NCI-H748 (cell line): ENCODE results near the gene HOXA4.

Source experiments
- DNase-seq: peaks from one replicate; lab custom pipeline; 2025; ENCODE audit not compliant: unreplicated experiment; lab: John Stamatoyannopoulos, UW

HOXA4 gene

DNA sequence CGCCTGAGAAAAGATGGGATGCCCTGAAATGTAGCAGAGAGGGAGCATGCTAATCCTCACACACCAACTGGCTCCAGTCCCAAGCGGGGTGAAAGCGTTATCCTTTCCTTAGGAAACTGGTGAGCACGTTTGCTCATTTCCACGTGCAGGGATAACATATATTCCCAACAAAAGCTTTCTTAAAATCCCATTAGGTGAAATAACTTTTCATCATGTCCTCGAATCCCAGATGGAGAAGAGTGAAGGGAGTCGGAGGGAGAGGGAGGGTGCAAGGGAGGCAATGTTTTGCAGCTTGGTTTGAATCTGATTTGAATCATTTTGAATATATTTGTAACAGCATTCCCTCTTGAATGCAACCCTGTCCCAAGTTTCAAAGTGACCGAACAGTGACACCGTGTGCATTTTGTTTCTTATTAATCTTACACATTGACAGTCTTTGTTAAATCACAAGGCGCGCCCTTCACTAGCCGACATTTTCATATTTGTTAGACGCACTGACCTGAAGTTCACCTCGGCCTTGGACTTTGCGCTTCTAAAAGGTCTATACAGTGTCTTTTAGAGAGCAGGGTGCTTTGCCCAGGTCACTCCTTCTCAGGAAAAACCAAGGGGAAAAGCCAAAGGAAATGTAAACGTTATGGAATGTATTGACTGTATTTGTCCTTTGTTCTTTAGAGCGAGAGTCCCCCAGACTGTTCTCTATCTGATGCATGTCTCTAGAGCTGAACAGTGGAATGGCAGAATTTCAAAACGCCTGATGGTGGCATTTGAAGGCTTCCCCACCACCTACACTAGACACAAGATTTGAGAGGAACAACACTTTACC is 3.1 kb upstream of the HOXA4 start:
- no peak for DNase-seq

- DNase-seq = no peak
Observed at GRCh38 chr7:27132978-27133377, 2.4 kb upstream of the HOXA4 start.

DNA sequence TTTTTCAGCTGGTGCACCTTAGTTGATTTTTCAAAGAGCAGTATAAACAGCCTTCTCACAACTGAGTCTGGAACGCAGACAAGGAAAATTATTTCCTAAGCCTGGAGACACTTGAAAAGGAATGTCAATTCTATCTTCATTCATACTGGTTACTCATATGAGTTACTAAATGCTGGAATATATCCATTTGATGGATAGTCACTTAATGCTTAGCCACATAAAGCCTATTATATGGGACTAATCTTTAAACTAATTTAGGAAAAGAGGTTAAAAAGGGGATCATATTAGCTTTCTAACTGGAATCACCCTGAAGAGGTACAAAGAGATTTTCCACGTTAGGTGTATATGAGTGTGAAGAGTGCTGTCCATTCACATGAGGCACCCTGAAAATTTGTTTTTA is 1.7 kb upstream of the HOXA4 start:
- no peak for DNase-seq

DNA sequence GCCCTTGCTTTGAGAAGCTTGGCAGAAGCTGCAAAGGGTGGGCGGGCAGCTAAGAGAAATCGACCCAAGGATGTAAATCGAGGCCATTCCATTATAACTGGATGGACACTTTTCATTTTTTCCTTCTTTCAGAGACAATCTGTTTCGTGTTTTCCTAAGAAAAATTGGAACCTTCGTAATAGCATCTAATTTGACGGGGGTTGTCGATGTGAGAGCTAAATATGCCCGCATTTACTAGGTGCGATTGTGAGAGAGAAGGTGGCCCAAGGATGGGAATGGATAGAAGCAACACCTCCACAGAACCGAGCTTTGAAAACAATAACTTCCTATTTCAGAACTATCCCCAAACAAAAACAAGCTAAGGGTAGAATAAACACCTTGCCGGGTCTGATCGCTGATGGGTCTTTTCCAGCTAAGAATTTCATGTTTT is 848 bp upstream of the HOXA4 start:
- DNase-seq = no peak

DNA sequence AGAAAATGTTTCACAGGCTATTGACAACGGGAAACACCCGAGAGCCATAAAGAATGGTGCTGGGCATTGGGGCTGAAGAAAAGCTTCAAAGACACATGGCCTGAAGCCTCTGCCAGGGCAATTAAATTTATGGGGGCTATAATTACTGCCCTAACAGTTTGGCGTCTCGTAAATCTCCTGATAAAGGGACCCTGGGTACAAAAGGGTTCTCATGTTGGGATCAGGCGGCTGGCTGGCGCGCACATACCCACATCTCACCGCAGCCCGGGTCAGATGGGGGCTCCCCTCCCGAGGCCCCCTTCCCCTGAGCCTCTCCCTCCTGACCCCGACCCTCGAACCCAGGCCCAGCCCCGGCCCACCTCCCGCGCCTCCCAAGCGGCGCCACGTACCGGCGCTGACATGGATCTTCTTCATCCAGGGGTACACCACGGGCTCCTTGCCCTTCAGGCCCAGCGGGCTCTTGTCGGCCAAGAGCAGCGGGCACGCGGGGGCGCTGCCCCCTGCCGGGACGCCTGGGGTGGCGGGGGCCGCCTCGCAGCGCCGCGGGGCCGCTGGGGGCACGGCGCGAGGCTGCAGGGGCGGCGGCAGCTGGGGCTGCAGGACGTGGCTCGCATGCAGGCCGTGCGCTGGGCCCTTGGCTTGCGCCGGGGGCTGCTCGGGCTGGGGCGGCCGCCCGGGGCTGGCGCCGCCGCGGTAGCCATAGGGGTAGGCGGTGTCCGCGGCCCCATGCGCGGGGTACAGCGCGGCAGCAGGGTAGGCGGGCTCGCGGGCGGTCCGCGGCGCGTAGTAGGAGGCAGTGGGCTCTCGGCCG is 623 bp downstream of the HOXA4 start:
- peak; percentile 82 for DNase-seq

DNA sequence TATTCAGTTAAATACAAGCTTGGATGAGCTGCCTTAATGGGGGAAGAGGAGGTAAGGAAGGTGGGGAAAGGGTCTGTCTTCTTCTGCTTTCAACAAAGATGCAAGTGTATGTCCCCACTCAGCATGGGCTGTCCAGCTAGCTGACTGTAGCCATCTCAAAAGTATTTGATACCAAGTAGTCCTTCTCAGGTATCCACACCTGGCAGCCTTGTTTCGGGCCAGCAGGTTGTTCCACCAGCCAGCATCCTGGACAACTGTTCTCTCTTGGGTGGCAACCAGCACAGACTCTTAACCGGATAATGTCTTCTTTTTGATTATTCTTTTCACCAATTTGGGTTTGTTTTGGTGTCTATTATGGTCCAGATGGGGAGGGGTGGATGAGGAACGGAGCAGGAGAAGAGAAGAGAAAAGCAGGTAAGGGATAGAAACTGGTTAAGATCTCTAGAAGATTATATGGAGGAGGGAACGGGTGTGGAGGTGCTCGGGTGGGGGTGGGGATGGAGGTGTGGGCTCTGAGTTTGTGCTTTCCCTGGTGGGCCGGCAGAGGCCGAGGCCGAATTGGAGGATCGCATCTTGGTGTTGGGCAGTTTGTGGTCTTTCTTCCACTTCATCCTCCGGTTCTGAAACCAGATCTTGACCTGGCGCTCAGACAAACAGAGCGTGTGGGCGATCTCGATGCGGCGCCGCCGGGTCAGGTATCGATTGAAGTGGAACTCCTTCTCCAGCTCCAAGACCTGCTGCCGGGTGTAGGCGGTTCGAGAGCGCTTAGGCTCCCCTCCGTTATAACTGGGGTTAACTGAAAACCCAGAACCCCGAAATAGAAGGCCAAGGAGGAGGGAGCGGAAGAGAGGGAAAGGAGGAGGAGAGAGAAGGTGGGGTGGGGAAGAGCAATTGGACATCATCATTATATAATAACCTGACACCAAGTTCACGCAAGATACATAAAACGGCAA is 1.5 kb downstream of the HOXA4 start:
- no peak for DNase-seq

- no peak for DNase-seq
Observed at GRCh38 chr7:27128034-27128433, 2.5 kb downstream of the HOXA4 start.

DNA sequence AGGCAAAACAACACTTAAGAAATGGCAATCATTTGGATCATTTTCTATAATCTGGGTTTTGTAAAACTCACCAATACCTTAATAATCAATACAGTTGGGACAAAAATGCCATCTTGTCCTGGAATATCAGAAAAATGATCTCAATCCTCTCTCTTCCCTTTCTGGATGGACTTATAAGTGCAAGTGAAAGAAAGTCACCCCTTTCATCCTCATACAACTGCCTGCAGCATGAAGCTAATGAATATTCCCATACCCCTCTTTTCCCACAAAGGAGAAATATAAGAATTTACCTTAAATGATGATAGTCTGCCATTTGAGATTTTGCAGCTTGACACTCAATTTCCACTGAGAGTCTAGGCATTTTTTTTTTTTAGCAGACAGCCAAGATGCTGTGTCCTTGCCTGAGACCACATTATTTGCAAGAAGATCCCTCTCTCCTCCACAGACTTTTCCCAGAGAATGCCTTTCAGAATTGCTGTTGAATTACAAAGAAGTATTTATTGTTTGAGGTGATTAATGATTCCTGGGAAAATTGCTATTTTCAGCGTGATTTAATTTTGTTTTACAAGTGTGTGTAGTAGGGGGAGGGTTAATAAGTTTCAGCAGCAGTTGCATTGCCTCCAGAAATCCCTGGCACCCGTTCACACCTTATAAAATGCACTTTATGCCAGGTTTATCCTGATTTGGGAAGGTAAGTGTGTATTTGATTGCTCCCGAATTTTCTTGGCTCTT is 3.8 kb downstream of the HOXA4 start:
- no peak for DNase-seq

GRCh38 chr7:27125986-27126394 is 4.6 kb downstream of the HOXA4 start:
- no peak for DNase-seq

GRCh38 chr7:27124902-27125689 is 5.5 kb downstream of the HOXA4 start:
- DNase-seq = no peak

DNA sequence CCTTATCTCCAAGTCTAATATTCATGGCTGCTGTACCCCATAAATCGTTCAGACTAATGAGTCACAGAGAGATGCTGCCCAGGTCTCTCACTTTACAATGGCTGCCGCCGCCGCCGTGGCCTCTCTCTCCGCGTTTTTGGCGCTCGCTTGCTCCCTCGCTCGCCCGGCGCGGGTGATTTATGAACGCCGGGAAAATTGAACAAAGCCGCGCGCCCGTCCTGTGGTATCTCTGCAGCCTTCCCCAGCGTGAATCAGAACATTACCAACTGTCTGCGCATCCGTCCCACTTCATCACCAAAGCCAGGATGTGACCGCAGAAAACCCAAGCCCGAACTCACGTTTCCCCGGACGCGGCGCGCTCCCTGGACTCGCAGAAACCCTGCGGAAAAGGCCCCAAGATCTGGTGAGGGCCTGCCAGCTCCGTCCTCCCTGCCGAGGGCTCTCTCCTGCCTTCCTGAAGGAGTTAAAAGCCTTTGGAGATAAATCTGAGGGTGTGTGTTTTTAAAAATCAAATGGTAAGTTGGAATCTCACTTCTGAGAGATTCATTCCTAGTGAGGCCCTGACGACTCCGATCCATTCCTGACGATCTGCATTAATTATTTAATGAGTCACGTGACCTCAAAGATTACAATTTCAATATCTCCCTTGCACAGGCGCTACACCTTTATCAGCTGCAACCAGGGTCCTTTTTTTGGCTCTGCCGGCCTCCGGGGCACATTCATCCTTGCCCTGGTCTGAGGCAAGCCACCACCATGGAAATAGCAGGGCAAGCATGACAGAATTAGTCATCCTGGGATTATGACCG is 6.3 kb downstream of the HOXA4 start:
- DNase-seq = no peak

- no peak for DNase-seq
Observed at GRCh38 chr7:27123477-27124053, 7.0 kb downstream of the HOXA4 start.

- DNase-seq = no peak
Observed at GRCh38 chr7:27123007-27123476, 7.5 kb downstream of the HOXA4 start.

DNA sequence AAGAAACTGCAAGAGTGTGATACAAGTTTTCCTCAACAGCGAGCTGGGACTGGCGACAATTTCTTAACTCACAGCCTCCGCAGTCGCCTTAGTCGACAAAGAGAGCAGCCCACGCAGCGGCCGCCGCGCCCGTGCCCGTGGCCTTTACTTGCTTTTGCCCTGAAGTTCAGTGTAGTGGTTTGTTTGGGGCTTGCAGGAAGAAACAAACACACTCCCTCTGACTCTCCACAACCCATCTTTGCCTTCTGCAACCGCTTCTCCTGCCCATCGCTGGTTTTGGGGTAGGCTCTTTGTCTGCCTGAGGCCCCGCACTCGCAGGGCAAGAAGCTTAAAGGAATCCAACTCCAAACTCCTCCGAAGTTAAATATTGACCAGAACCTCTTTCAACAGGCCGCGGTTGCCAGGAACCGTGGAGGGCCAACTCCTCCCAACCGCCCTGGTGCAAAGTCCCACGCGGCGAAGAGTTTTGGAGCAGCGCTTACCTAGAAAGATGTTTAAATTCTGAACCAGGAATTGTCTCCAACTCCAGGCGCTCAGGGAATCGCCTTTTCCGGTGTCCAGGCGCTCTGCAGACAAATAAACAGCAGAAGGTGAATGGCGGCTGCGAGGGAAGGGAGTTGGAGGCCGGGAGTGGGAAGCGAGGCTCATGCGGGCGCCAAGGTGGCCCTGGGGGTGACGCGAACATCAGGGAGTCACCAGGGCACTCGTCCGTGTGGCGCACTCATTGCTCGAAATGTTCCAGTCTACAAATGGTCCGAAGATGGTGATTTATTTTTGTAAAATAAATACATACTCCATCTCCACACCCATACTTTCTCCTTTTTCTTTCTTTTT is 8.3 kb downstream of the HOXA4 start:
- no peak for DNase-seq

GRCh38 chr7:27121684-27122076 is 8.9 kb downstream of the HOXA4 start:
- DNase-seq = no peak

- DNase-seq = no peak
Observed at GRCh38 chr7:27119412-27119911, 11.1 kb downstream of the HOXA4 start.

GRCh38 chr7:27118580-27118979 is 12.0 kb downstream of the HOXA4 start:
- DNase-seq = no peak
